ENCODE results near the gene KCNJ4. TPM values are rescaled to one million over a fixed set of nuclear protein-coding genes. Genes with fewer than 3 reads are reported as not detected.

KCNJ4 gene
- total RNA-seq, 2 experiments from 2014 or later: not detected

DNA sequence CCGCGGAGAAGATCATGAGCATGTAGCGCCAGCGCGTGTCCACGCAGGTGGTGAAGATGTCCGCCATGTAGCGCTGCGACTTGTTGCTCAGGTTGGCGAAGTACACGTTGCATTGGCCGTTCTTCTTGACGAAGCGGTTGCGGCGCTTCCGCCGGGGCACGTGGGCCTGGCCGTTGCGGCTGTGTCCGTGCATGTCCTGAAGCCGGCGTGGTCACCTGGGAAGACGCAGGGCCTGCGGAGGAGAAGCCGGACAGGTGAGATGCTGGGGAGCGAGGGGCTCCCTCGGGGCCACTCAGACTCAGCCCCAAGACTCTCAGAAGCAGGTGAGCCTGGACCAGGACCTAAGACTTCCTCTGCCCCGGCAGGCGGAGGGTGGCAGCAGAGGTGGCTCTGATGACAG is 27.1 kb downstream of the KCNJ4 start:
- H3K79me2 ChIP-seq (ENCODE audit: insufficient read depth, low read depth, low read length): no peaks in the 10 kb centered on the region
- peaks cover 3% of the 10 kb centered on the region for H3K4me1 ChIP-seq (ENCODE audit: insufficient read depth, low read length, poor library complexity, severe bottlenecking)
- ChIA-PET POLR2A (no interaction called here), CTCF (ENCODE audit: unreplicated experiment) (no interaction called here)
- H4K20me1 ChIP-seq (ENCODE audit: insufficient read depth, low read length): no peaks in the 10 kb centered on the region
- H3K27ac ChIP-seq (ENCODE audit: low read depth, low read length, poor library complexity, severe bottlenecking): no peak overlapping the region
- H3K4me2 ChIP-seq (ENCODE audit: low read length): no peak overlapping the region
- no peaks in the 10 kb centered on the region for H3K9me3 ChIP-seq (ENCODE audit: low read length)
- H3K36me3 ChIP-seq (ENCODE audit: insufficient read depth, low read length): no peaks in the 10 kb centered on the region
- no peak overlapping the region for H3K4me3 ChIP-seq (ENCODE audit: low read depth, low read length, poor library complexity, severe bottlenecking)
- no peak overlapping the region for H2AFZ ChIP-seq (ENCODE audit: low read length)
- TF ChIP-seq EZH2phosphoT487 (IDR thresholded peaks at IDR 0.05; ENCODE audit: borderline replicate concordance, low read depth, low read length): no peak
- TF ChIP-seq, protein P1, sequence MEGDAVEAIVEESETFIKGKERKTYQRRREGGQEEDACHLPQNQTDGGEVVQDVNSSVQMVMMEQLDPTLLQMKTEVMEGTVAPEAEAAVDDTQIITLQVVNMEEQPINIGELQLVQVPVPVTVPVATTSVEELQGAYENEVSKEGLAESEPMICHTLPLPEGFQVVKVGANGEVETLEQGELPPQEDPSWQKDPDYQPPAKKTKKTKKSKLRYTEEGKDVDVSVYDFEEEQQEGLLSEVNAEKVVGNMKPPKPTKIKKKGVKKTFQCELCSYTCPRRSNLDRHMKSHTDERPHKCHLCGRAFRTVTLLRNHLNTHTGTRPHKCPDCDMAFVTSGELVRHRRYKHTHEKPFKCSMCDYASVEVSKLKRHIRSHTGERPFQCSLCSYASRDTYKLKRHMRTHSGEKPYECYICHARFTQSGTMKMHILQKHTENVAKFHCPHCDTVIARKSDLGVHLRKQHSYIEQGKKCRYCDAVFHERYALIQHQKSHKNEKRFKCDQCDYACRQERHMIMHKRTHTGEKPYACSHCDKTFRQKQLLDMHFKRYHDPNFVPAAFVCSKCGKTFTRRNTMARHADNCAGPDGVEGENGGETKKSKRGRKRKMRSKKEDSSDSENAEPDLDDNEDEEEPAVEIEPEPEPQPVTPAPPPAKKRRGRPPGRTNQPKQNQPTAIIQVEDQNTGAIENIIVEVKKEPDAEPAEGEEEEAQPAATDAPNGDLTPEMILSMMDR (conservative IDR thresholded peaks at IDR 0.05; ENCODE audit: low read length): no peak
- BruUV-seq (replicated peaks): no TSS peak
- DNase-seq (ENCODE audit: low spot score): no peak
- intact Hi-C loops (cut with micrococcal nuclease; ENCODE audit: unreplicated experiment): no loop called here
- no peaks in the 10 kb centered on the region for H3K9me2 ChIP-seq (ENCODE audit: insufficient read depth, low read length)

DNA sequence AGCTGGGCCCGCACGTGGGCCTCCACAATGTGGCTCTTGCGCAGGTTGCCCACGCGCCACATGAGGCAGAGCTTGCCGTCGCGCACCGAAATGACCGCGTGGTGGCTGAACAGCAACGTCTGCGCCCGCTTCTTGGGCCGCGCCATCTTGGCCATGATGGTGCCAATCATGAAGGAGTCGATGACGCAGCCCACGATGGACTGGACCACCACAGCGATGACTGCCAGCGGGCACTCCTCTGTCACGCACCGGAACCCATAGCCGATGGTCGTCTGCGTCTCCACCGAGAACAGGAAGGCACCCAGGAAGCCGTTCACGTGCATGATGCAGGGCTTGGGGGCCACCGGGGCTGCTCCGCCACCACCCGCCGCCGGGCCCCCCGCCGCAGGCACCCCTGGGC is 27.5 kb downstream of the KCNJ4 start:
- TF ChIP-seq, protein P1 (conservative IDR thresholded peaks at IDR 0.05; ENCODE audit: low read length): no peak
- TF ChIP-seq EZH2phosphoT487 (IDR thresholded peaks at IDR 0.05; ENCODE audit: borderline replicate concordance, low read depth, low read length): no peak
- H3K4me2 ChIP-seq (ENCODE audit: low read length): no peak overlapping the region
- CTCF ChIA-PET (ENCODE audit: unreplicated experiment): no interaction called here

DNA sequence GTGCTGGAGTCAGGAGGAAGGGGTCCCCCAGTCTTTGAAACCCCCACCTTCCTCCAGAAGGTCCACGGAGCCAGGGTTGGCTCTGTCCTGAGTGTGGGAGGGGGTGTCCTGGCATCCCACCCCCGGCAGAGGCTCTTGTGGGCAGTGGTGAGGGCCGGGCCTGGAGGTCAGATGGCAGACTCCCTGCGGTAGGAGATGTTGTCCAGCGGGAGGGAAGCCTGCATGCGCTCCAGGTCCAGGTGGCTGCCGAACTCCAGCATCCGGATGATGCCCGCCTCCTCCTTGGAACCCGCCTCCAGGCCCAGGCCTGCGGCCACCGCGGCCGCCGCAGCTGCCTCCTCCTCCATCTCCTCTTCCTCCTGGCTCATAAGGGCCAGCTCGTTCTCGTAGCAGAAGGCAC is 28.4 kb downstream of the KCNJ4 start:
- no peak overlapping the region for H3K4me3 ChIP-seq (ENCODE audit: low read depth, low read length, poor library complexity, severe bottlenecking)
- H3K9me3 ChIP-seq (ENCODE audit: low read length): no peaks in the 10 kb centered on the region
- no peaks in the 10 kb centered on the region for H3K9me2 ChIP-seq (ENCODE audit: insufficient read depth, low read length)
- H3K4me1 ChIP-seq (ENCODE audit: insufficient read depth, low read length, poor library complexity, severe bottlenecking): peaks cover 3% of the 10 kb centered on the region
- CTCF ChIA-PET (ENCODE audit: unreplicated experiment): interaction anchor here (0.6 kb wide), 2 partner anchors 9 to 22 kb away, joined by 5 to 7 read pairs; no protein-coding TSS in a partner anchor
- no peak for DNase-seq (ENCODE audit: low spot score)
- no peak overlapping the region for H2AFZ ChIP-seq (ENCODE audit: low read length)
- no peak overlapping the region for H3K4me2 ChIP-seq (ENCODE audit: low read length)
- no peaks in the 10 kb centered on the region for H3K36me3 ChIP-seq (ENCODE audit: insufficient read depth, low read length)
- POLR2A ChIA-PET: no interaction called here
- H3K79me2 ChIP-seq (ENCODE audit: insufficient read depth, low read depth, low read length): no peaks in the 10 kb centered on the region
- no peak overlapping the region for H3K27ac ChIP-seq (ENCODE audit: low read depth, low read length, poor library complexity, severe bottlenecking)
- BruUV-seq (replicated peaks): no TSS peak
- intact Hi-C loops (cut with micrococcal nuclease; ENCODE audit: unreplicated experiment): no loop called here
- H4K20me1 ChIP-seq (ENCODE audit: insufficient read depth, low read length): no peaks in the 10 kb centered on the region
- no peak for TF ChIP-seq EZH2phosphoT487 (IDR thresholded peaks at IDR 0.05; ENCODE audit: borderline replicate concordance, low read depth, low read length)

More for the DNA sequence above, 27.5 kb downstream of the KCNJ4 start:
- Histone ChIP-seq H3K4me3 (ENCODE audit: low read depth, low read length, poor library complexity, severe bottlenecking) (no peak overlapping the region), H3K27ac (ENCODE audit: low read depth, low read length, poor library complexity, severe bottlenecking) (no peak overlapping the region), H3K4me1 (ENCODE audit: insufficient read depth, low read length, poor library complexity, severe bottlenecking) (peaks cover 3% of the 10 kb centered on the region), H4K20me1 (ENCODE audit: insufficient read depth, low read length) (no peaks in the 10 kb centered on the region), H3K36me3 (ENCODE audit: insufficient read depth, low read length) (no peaks in the 10 kb centered on the region), H3K9me3 (ENCODE audit: low read length) (no peaks in the 10 kb centered on the region), H3K9me2 (ENCODE audit: insufficient read depth, low read length) (no peaks in the 10 kb centered on the region), H2AFZ (ENCODE audit: low read length) (no peak overlapping the region), H3K79me2 (ENCODE audit: insufficient read depth, low read depth, low read length) (no peaks in the 10 kb centered on the region)
- BruUV-seq (replicated peaks): no TSS peak
- intact Hi-C loops (cut with micrococcal nuclease; ENCODE audit: unreplicated experiment): no loop called here
- POLR2A ChIA-PET: no interaction called here
- no peak for DNase-seq (ENCODE audit: low spot score)

Data from OCI-LY7 (cell line).